ENCODE data around the gene CLDN15. TPM values are rescaled to one million over a fixed set of nuclear protein-coding genes. Genes with fewer than 3 reads are reported as not detected.

CLDN15 gene
- total RNA-seq, 1 experiment from 2014 or later: 14.7 TPM

GRCh38 chr7:101186194-101186593, 51.4 kb downstream of the CLDN15 start:
- POLR2A ChIA-PET (ENCODE audit: low non-redundant PET): no interaction called here
- DNase-seq (ENCODE audit: low spot score): no peak
- intact Hi-C loops (cut with micrococcal nuclease; ENCODE audit: unreplicated experiment): no loop called here

GRCh38 chr7:101185258-101185839, 52.3 kb downstream of the CLDN15 start:
- DNase-seq (ENCODE audit: low spot score): no peak
- no TSS peak for BruUV-seq (replicated peaks)
- H3K27me3 ChIP-seq (replicated peaks; ENCODE audit: insufficient read depth, low read depth, low read length, poor library complexity): peaks cover 6% of the 10 kb centered on the region
- H3K9me3 ChIP-seq (ENCODE audit: low read depth, low read length, poor library complexity, severe bottlenecking): no peaks in the 10 kb centered on the region
- H3K27ac ChIP-seq (ENCODE audit: low read depth, low read length, poor library complexity, severe bottlenecking): no peak overlapping the region
- no peaks in the 10 kb centered on the region for H3K36me3 ChIP-seq (ENCODE audit: insufficient read depth, low read length, poor library complexity, severe bottlenecking)
- no peak for TF ChIP-seq CTCF (conservative IDR thresholded peaks at IDR 0.05; ENCODE audit: low read depth, low read length)
- TF ChIP-seq EZH2 (IDR thresholded peaks at IDR 0.05; ENCODE audit: borderline replicate concordance, low read depth, low read length, poor library complexity, severe bottlenecking): no peak
- intact Hi-C loops (cut with micrococcal nuclease; ENCODE audit: unreplicated experiment): no loop called here
- no peaks in the 10 kb centered on the region for H3K4me1 ChIP-seq (ENCODE audit: insufficient read depth, low read length, poor library complexity, severe bottlenecking)
- H3K4me3 ChIP-seq (ENCODE audit: low read depth, low read length, poor library complexity, severe bottlenecking): no peak overlapping the region
- ChIA-PET POLR2A (ENCODE audit: low non-redundant PET) (no interaction called here), CTCF (no interaction called here)

More at GRCh38 chr7:101186194-101186593, 51.4 kb downstream of the CLDN15 start:
- Histone ChIP-seq H3K27ac (ENCODE audit: low read depth, low read length, poor library complexity, severe bottlenecking) (no peak overlapping the region), H3K4me3 (ENCODE audit: low read depth, low read length, poor library complexity, severe bottlenecking) (no peak overlapping the region), H3K4me1 (ENCODE audit: insufficient read depth, low read length, poor library complexity, severe bottlenecking) (no peaks in the 10 kb centered on the region), H3K27me3 (replicated peaks; ENCODE audit: insufficient read depth, low read depth, low read length, poor library complexity) (no peaks in the 10 kb centered on the region), H3K36me3 (ENCODE audit: insufficient read depth, low read length, poor library complexity, severe bottlenecking) (no peaks in the 10 kb centered on the region), H3K9me3 (ENCODE audit: low read depth, low read length, poor library complexity, severe bottlenecking) (no peaks in the 10 kb centered on the region)
- TF ChIP-seq CTCF (conservative IDR thresholded peaks at IDR 0.05; ENCODE audit: low read depth, low read length): no peak
- no peak for TF ChIP-seq EZH2 (IDR thresholded peaks at IDR 0.05; ENCODE audit: borderline replicate concordance, low read depth, low read length, poor library complexity, severe bottlenecking)
- CTCF ChIA-PET: interaction anchor here (0.7 kb wide), 1 partner anchor 277 kb away, joined by 3 read pairs; no protein-coding TSS in a partner anchor
- BruUV-seq (replicated peaks): no TSS peak

Other genes with a start within 250 kb of the CLDN15 start
- not detected in 2 replicates for gene MUC17, start 217.7 kb downstream of the CLDN15 start, total RNA-seq (2021)
- gene TRIM56, start 152.3 kb downstream of the CLDN15 start, total RNA-seq (2021): 27.5 and 32.3 TPM in 2 replicates
- gene SERPINE1, start 110.7 kb downstream of the CLDN15 start, total RNA-seq (2021): 4.7 and 5.3 TPM in 2 replicates
- 71.3 and 79.0 TPM in 2 replicates for gene AP1S1, start 83.3 kb downstream of the CLDN15 start, total RNA-seq (2021)
- 14.4 and 16.0 TPM in 2 replicates for gene VGF, start 72.2 kb downstream of the CLDN15 start, total RNA-seq (2021)
- not detected in 2 replicates for gene NAT16, start 57.5 kb downstream of the CLDN15 start, total RNA-seq (2021)
- gene MOGAT3, start 36.8 kb downstream of the CLDN15 start, total RNA-seq (2021): not detected in 2 replicates
- gene PLOD3, start 20.2 kb downstream of the CLDN15 start, total RNA-seq (2021): 77.0 and 84.1 TPM in 2 replicates
- 64.4 and 65.1 TPM in 2 replicates for gene ZNHIT1, start 19.6 kb downstream of the CLDN15 start, total RNA-seq (2021)
- gene FIS1, start 7.3 kb upstream of the CLDN15 start, total RNA-seq (2021): 74.1 and 79.6 TPM in 2 replicates
- 41.9 and 47.6 TPM in 2 replicates for gene IFT22, start 84.0 kb upstream of the CLDN15 start, total RNA-seq (2021)
- 0.35 and 0.43 TPM in 2 replicates for gene COL26A1, start 125.1 kb upstream of the CLDN15 start, total RNA-seq (2021)

Measured in A673 (cell line).